ENCODE data around the gene BCL2. TPM values are rescaled to one million over a fixed set of nuclear protein-coding genes. Genes with fewer than 3 reads are reported as not detected.

Gene BCL2
- polyA plus RNA-seq, 1 of the 3 experiments (the other 2 are of a cell fraction) = 1.5 TPM

- CTCF ChIA-PET = no interaction called here
These were observed 227.8 kb downstream of the BCL2 start for GRCh38 chr18:63091671-63092364.

GRCh38 chr18:63090334-63090733 is 229.2 kb downstream of the BCL2 start:
- WGBS (ENCODE audit: low lambda C conversion rate) = 68% methylated on average over 8 of the region's 12 CpGs
- no peaks in the 10 kb centered on the region for H3K79me2 ChIP-seq (ENCODE audit: insufficient read depth)
- H2AFZ ChIP-seq (ENCODE audit: low read depth) = no peak overlapping the region
- TF ChIP-seq GATA2 (CRISPR knock-in tag; IDR thresholded peaks at IDR 0.05) = peak; percentile 73
- TF ChIP-seq MXI1 (IDR thresholded peaks at IDR 0.05; ENCODE audit: low read depth, low read length) = peak; percentile 53; the same call in 1 of the 2 replicates
- TF ChIP-seq EP300 (IDR thresholded peaks at IDR 0.05; ENCODE audit: borderline replicate concordance in 1 of 2, low read depth in 1 of 2, low read length in 1 of 2) = peak in 1 of 2 experiments; percentile 48; a peak in 1 of 4 replicates
- TF ChIP-seq JUND (IDR thresholded peaks at IDR 0.05) = no peak
- no peak for TF ChIP-seq RAD21 (IDR thresholded peaks at IDR 0.05; ENCODE audit: low read length)
- peak; percentile 14 for TF ChIP-seq CHD2 (IDR thresholded peaks at IDR 0.05; ENCODE audit: low read length, partially characterized antibody)
- TF ChIP-seq TCF12 (IDR thresholded peaks at IDR 0.05) = no peak
- TF ChIP-seq NRF1 (IDR thresholded peaks at IDR 0.05; ENCODE audit: low read depth, low read length) = no peak
- TF ChIP-seq, protein P1, sequence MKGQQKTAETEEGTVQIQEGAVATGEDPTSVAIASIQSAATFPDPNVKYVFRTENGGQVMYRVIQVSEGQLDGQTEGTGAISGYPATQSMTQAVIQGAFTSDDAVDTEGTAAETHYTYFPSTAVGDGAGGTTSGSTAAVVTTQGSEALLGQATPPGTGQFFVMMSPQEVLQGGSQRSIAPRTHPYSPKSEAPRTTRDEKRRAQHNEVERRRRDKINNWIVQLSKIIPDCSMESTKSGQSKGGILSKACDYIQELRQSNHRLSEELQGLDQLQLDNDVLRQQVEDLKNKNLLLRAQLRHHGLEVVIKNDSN (IDR thresholded peaks at IDR 0.05; ENCODE audit: borderline replicate concordance, low read depth) = no peak
- no peak for TF ChIP-seq RFX5 (IDR thresholded peaks at IDR 0.05; ENCODE audit: low read length)
- no peak for TF ChIP-seq NFIC (IDR thresholded peaks at IDR 0.05; ENCODE audit: borderline replicate concordance)
- ChIA-PET POLR2A (no interaction called here), CTCF (interaction anchor here (0.9 to 1.0 kb wide), 2 partner anchors 65 to 229 kb away, joined by 3 to 5 read pairs; partner anchors contain the start of gene BCL2)
- no peaks in the 10 kb centered on the region for H3K9me2 ChIP-seq
- no peak overlapping the region for H3K4me3 ChIP-seq (ENCODE audit: low read depth in 2 of 2, low read length in 1 of 2)
- DNase-seq = peak; percentile 46
- H4K20me1 ChIP-seq (ENCODE audit: insufficient read depth) = no peaks in the 10 kb centered on the region
- no peak overlapping the region for H3K9ac ChIP-seq
- H3K36me3 ChIP-seq (replicated peaks in 1 of 2; ENCODE audit: control insufficient read depth in 1 of 2, insufficient read depth in 2 of 2, low read length in 1 of 2) = no peaks in the 10 kb centered on the region
- peaks cover 0 to 38% of the 10 kb centered on the region in 2 experiments; a peak in 1 of 4 replicates for H3K4me1 ChIP-seq (ENCODE audit: control insufficient read depth in 1 of 2, insufficient read depth in 2 of 2, low read depth in 1 of 2, low read length in 1 of 2)
- H3K27me3 ChIP-seq (ENCODE audit: insufficient read depth) = peaks cover 5% of the 10 kb centered on the region; the same call in 1 of the 2 replicates
- no peaks in the 10 kb centered on the region for H3F3A ChIP-seq (replicated peaks; ENCODE audit: insufficient read depth)
- peak overlapping the region in 1 of 2 experiments; percentile 54; a peak in 2 of 4 replicates for H3K27ac ChIP-seq (ENCODE audit: low read depth in 2 of 2, low read length in 1 of 2)
- H3K9me3 ChIP-seq = no peaks in the 10 kb centered on the region
- H3K4me2 ChIP-seq = no peak overlapping the region

More at GRCh38 chr18:63091671-63092364, 227.8 kb downstream of the BCL2 start:
- POLR2A ChIA-PET = no interaction called here
- Histone ChIP-seq H3K9me3 (no peaks in the 10 kb centered on the region), H2AFZ (ENCODE audit: low read depth) (no peak overlapping the region), H3K27ac (ENCODE audit: low read depth in 2 of 2, low read length in 1 of 2) (no peak overlapping the region), H3K4me2 (no peak overlapping the region), H4K20me1 (ENCODE audit: insufficient read depth) (no peaks in the 10 kb centered on the region), H3K36me3 (replicated peaks in 1 of 2; ENCODE audit: control insufficient read depth in 1 of 2, insufficient read depth in 2 of 2, low read length in 1 of 2) (no peaks in the 10 kb centered on the region), H3K9ac (no peak overlapping the region), H3K79me2 (ENCODE audit: insufficient read depth) (no peaks in the 10 kb centered on the region), H3K4me1 (ENCODE audit: control insufficient read depth in 1 of 2, insufficient read depth in 2 of 2, low read depth in 1 of 2, low read length in 1 of 2) (peaks cover 0 to 40% of the 10 kb centered on the region in 2 experiments; a peak in 2 of 4 replicates), H3K4me3 (ENCODE audit: low read depth in 2 of 2, low read length in 1 of 2) (no peak overlapping the region), H3F3A (replicated peaks; ENCODE audit: insufficient read depth) (no peaks in the 10 kb centered on the region), H3K9me2 (no peaks in the 10 kb centered on the region), H3K27me3 (ENCODE audit: insufficient read depth) (peaks cover 5% of the 10 kb centered on the region; the same call in 1 of the 2 replicates)
- TF ChIP-seq EP300 (IDR thresholded peaks at IDR 0.05; ENCODE audit: borderline replicate concordance in 1 of 2, low read depth in 1 of 2, low read length in 1 of 2) (no peak), RFX5 (IDR thresholded peaks at IDR 0.05; ENCODE audit: low read length) (no peak), NFIC (IDR thresholded peaks at IDR 0.05; ENCODE audit: borderline replicate concordance) (no peak), EZH2phosphoT487 (IDR thresholded peaks at IDR 0.05; ENCODE audit: borderline replicate concordance, low read depth) (no peak), USF2 (IDR thresholded peaks at IDR 0.05; ENCODE audit: borderline replicate concordance, low read depth, low read length) (no peak), GATA2 (CRISPR knock-in tag; IDR thresholded peaks at IDR 0.05) (no peak), FOSL2 (IDR thresholded peaks at IDR 0.05; ENCODE audit: borderline replicate concordance, low read depth) (no peak), NRF1 (IDR thresholded peaks at IDR 0.05; ENCODE audit: low read depth, low read length) (no peak), MEF2A (IDR thresholded peaks at IDR 0.05; ENCODE audit: borderline replicate concordance, low read depth) (no peak), SIN3A (IDR thresholded peaks at IDR 0.05; ENCODE audit: borderline replicate concordance, low read depth, low read length) (no peak), SMC3 (IDR thresholded peaks at IDR 0.05; ENCODE audit: low read depth, low read length) (no peak), POLR2AphosphoS5 (IDR thresholded peaks at IDR 0.05; ENCODE audit: low read depth, low read length) (no peak), TAF1 (IDR thresholded peaks at IDR 0.05; ENCODE audit: borderline replicate concordance, low read depth, low read length) (no peak), YY1 (IDR thresholded peaks at IDR 0.05; ENCODE audit: low read depth) (no peak)
- TF ChIP-seq, protein P1 (IDR thresholded peaks at IDR 0.05; ENCODE audit: borderline replicate concordance, low read depth) = no peak
- TF ChIP-seq, protein P2, sequence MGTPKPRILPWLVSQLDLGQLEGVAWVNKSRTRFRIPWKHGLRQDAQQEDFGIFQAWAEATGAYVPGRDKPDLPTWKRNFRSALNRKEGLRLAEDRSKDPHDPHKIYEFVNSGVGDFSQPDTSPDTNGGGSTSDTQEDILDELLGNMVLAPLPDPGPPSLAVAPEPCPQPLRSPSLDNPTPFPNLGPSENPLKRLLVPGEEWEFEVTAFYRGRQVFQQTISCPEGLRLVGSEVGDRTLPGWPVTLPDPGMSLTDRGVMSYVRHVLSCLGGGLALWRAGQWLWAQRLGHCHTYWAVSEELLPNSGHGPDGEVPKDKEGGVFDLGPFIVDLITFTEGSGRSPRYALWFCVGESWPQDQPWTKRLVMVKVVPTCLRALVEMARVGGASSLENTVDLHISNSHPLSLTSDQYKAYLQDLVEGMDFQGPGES (IDR thresholded peaks at IDR 0.05; ENCODE audit: low read depth, low read length) = no peak
- WGBS (ENCODE audit: low lambda C conversion rate) = 77% methylated on average over 4 of the region's 4 CpGs
- DNase-seq = no peak

Measured in SK-N-SH (cell line).